ENCODE measurements around the gene NRF1. TPM values are rescaled to one million over a fixed set of nuclear protein-coding genes. Genes with fewer than 3 reads are reported as not detected.

NRF1 gene
- total and polyA plus RNA-seq, 10 donors = 6.7 to 27.9 (median 20.9) TPM

GRCh38 chr7:129789000-129789399, 177.5 kb downstream of the NRF1 start:
- intact Hi-C loops (cut with DNase I; ENCODE audit: low total_unique reads) = no loop called here
- H3K9me3 ChIP-seq = no peaks in the 10 kb centered on the region
- WGBS, 5 donors = 82 to 92% (median 91%) methylated on average over 6 of the region's 6 CpGs
- no peak overlapping the region for H3K4me3 ChIP-seq
- TF ChIP-seq POLR2AphosphoS5 (IDR thresholded peaks at IDR 0.05) (no peak), POLR2A (IDR thresholded peaks at IDR 0.05) (no peak)
- TF ChIP-seq, protein P1, sequence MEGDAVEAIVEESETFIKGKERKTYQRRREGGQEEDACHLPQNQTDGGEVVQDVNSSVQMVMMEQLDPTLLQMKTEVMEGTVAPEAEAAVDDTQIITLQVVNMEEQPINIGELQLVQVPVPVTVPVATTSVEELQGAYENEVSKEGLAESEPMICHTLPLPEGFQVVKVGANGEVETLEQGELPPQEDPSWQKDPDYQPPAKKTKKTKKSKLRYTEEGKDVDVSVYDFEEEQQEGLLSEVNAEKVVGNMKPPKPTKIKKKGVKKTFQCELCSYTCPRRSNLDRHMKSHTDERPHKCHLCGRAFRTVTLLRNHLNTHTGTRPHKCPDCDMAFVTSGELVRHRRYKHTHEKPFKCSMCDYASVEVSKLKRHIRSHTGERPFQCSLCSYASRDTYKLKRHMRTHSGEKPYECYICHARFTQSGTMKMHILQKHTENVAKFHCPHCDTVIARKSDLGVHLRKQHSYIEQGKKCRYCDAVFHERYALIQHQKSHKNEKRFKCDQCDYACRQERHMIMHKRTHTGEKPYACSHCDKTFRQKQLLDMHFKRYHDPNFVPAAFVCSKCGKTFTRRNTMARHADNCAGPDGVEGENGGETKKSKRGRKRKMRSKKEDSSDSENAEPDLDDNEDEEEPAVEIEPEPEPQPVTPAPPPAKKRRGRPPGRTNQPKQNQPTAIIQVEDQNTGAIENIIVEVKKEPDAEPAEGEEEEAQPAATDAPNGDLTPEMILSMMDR (IDR thresholded peaks at IDR 0.05 in 8 of 11, conservative IDR thresholded peaks at IDR 0.05 in 3 of 11) = no peak
- H3K27me3 ChIP-seq (replicated peaks in 1 of 7) = peaks cover 6 to 71% (median 33%) of the 10 kb centered on the region in 7 donors
- peaks cover 13 to 24% (median 21%) of the 10 kb centered on the region in 6 donors for H3K4me1 ChIP-seq
- no peak for DNase-seq
- no peaks in the 10 kb centered on the region for H3K36me3 ChIP-seq
- no peak overlapping the region for H3K27ac ChIP-seq

- TF ChIP-seq, protein P1 (IDR thresholded peaks at IDR 0.05 in 8 of 11, conservative IDR thresholded peaks at IDR 0.05 in 3 of 11) = no peak
- TF ChIP-seq POLR2AphosphoS5 (IDR thresholded peaks at IDR 0.05) = no peak
- no peak for TF ChIP-seq POLR2A (IDR thresholded peaks at IDR 0.05)
- Histone ChIP-seq H3K36me3 (no peaks in the 10 kb centered on the region), H3K4me3 (no peak overlapping the region), H3K27ac (no peak overlapping the region), H3K27me3 (replicated peaks in 1 of 7) (peaks cover 4 to 65% (median 27%) of the 10 kb centered on the region in 7 donors), H3K9me3 (no peaks in the 10 kb centered on the region), H3K4me1 (peaks cover 11 to 17% (median 15%) of the 10 kb centered on the region in 6 donors)
- DNase-seq = no peak
- intact Hi-C loops (cut with DNase I; ENCODE audit: low total_unique reads) = no loop called here
- 20 to 50% (median 42%) methylated on average over 1 of the region's 1 CpG for WGBS, 5 donors
Measured at GRCh38 chr7:129789652-129790051, 178.1 kb downstream of the NRF1 start.

DNA sequence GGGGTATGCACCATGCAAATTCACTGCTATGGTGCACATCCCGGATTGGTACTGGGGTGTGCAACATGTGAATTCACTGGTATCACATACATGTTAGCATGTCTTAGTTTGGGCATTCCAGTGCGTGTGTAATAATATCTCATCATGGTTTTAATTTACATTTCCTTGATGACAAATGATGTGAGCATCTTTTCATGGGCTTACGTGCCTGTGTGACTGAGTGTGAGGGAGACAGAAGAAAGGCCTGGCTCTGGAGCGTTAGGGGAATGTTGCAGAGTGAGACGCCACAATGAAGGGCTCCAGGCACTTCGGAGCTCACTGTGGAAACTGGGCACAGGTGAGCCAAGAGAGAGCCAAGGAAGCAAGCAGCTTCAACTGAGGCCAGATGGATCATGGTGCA, 178.6 kb downstream of the NRF1 start:
- 77 to 92% (median 81%) methylated on average over 6 of the region's 6 CpGs for WGBS, 5 donors
- DNase-seq = no peak
- no peak for TF ChIP-seq POLR2AphosphoS5 (IDR thresholded peaks at IDR 0.05)
- TF ChIP-seq, protein P1 (IDR thresholded peaks at IDR 0.05 in 8 of 11, conservative IDR thresholded peaks at IDR 0.05 in 3 of 11) = no peak
- no peak for TF ChIP-seq POLR2A (IDR thresholded peaks at IDR 0.05)
- intact Hi-C loops (cut with DNase I; ENCODE audit: low total_unique reads) = no loop called here
- no peak overlapping the region for H3K27ac ChIP-seq
- peaks cover 6 to 12% (median 10%) of the 10 kb centered on the region in 6 donors for H3K4me1 ChIP-seq
- peaks cover 0 to 60% (median 22%) of the 10 kb centered on the region in 7 donors for H3K27me3 ChIP-seq (replicated peaks in 1 of 7)
- H3K4me3 ChIP-seq = no peak overlapping the region
- H3K36me3 ChIP-seq = no peaks in the 10 kb centered on the region
- H3K9me3 ChIP-seq = no peaks in the 10 kb centered on the region

DNA sequence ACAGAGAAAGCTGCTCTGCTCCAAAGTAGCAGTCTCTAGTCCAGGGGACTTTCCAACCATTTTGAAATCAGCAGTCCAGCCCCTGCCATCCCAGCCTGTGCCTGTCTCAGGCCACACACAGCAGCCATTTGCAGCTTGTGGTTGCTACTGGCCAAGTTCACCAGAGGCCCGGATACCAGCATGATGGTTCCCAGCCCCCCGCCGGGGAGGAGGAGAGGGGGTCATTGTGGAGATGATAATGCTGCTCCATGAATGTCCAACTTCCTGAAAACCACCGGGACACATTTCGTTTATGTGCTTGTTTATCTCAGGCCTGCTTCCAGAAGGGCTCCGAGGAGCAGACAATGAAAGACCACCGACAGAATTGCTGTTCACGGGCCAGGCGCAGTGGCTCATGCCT, 181.2 kb downstream of the NRF1 start:
- intact Hi-C loops (cut with DNase I; ENCODE audit: low total_unique reads) = no loop called here
- peaks cover 0 to 34% (median 0%) of the 10 kb centered on the region in 7 donors for H3K27me3 ChIP-seq (replicated peaks in 1 of 7)
- H3K9me3 ChIP-seq = no peaks in the 10 kb centered on the region
- H3K36me3 ChIP-seq = no peaks in the 10 kb centered on the region
- no peak overlapping the region for H3K4me3 ChIP-seq
- H3K4me1 ChIP-seq = no peaks in the 10 kb centered on the region
- DNase-seq = peak; percentile 47
- TF ChIP-seq, protein P1 (IDR thresholded peaks at IDR 0.05 in 8 of 11, conservative IDR thresholded peaks at IDR 0.05 in 3 of 11) = no peak
- TF ChIP-seq POLR2A (IDR thresholded peaks at IDR 0.05) = no peak
- no peak for TF ChIP-seq POLR2AphosphoS5 (IDR thresholded peaks at IDR 0.05)
- H3K27ac ChIP-seq = no peak overlapping the region
- 68 to 82% (median 74%) methylated on average over 8 to 9 of the region's 9 CpGs for WGBS, 5 donors
